ENCODE data around the gene BATF3.
"Not testable (repeated sequence)": the region's sequence is repeated elsewhere in the genome, so short reads cannot be mapped to it uniquely, and the experiment has no call there.

BATF3 gene

DNA sequence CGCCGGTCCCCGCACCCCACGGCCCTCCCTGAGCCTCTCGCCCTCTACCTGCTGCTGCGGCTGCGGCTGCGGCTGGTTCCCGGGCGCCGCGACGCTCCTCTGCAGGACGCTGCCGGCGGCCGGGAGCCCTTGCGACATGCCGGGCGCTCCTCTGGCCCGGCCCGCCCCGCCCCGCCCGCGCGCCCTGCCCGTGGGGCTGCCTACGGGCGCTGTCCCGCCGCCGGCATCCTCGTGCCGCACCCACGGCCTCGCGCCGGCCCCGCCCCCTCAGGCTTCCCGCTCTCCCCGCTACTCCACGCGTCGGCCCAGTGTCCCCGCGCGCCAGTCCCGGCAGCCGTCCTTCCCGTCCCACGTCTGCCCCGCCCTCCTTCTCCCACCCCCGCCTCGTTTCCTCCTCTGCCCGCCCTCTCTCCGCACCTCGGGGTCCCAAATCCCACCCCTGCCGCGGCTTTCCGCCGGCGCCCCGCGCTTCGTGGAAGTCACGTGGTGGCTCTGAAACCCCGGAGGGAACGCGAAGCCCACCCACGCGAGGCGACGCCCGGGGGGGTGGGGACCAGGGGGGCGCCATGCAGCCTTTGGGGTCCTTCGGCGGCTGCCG lies at the start of gene BATF3:
BATF3 (minus strand) TSS at position 216 of the 598 bp plus-strand sequence; CDS start at position 138, 78 bp downstream.
- no peak for FAIRE-seq

DNA sequence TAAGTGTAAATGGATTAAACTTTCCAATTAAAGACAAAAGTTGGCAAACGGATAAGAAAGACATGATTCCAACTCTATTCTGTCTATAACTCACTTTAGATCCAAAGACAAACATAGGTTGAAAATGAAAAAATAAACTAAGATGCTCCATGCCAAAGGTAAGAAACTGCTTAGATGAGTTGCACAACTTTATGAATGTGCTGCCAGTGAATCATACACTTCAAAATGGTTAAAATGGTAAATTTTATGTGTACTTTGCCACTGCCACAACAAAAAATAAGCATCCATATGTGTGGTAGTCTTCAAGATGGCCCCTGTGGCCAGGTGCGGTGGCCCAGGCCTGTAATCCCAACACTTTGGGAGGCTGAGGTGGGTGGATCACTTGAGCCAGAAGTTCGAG lies 46.9 kb upstream of the BATF3 start:
- no peak for FAIRE-seq

DNA sequence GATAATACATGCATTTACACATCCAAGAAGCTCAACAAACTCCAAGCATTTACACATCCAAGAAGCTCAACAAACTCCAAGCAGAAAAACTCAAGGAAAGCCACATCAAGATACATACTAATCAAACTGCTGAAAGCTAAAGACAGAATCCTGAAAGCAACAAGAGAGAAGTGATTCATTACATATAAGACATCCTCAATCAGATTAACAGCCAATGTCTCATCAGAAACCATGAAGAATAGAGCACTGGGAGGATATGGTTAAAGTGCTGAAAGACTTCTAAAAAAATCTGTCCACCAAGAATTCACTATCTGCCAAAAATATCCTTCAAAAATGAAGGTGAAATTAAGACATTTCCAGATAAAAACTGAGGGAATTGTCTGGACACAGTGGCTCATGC lies 45.7 kb upstream of the BATF3 start:
- FAIRE-seq, result no peak

- FAIRE-seq, result no peak
These were observed 44.3 kb upstream of the BATF3 start for GRCh38 chr1:212743901-212744475.

GRCh38 chr1:212738330-212738729 lies 38.7 kb upstream of the BATF3 start:
- FAIRE-seq, result no peak

GRCh38 chr1:212737559-212737958 lies 37.9 kb upstream of the BATF3 start:
- FAIRE-seq, result no peak

GRCh38 chr1:212733109-212733508 lies 33.5 kb upstream of the BATF3 start:
- FAIRE-seq, result no peak

DNA sequence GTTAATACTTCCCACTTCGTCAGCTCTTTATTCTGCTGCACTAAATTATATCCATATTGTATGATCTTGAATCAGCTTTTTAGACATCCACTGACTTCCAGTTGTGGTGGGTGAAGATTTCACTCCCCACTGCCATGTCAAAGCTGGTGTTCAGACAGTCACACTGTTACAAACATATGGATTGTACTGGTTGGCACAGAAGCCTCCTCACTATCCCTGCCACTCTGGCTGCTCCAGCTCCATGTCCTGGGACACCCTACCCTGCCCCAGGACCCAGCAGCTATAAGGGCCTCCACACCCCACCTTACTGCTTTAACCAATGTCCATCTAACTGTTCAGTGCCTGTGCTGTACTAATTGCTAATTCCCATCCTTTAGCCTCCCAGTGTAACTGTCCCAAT lies 32.0 kb upstream of the BATF3 start:
- FAIRE-seq, result no peak

GRCh38 chr1:212728606-212729005 lies 29.0 kb upstream of the BATF3 start:
- FAIRE-seq, result no peak

DNA sequence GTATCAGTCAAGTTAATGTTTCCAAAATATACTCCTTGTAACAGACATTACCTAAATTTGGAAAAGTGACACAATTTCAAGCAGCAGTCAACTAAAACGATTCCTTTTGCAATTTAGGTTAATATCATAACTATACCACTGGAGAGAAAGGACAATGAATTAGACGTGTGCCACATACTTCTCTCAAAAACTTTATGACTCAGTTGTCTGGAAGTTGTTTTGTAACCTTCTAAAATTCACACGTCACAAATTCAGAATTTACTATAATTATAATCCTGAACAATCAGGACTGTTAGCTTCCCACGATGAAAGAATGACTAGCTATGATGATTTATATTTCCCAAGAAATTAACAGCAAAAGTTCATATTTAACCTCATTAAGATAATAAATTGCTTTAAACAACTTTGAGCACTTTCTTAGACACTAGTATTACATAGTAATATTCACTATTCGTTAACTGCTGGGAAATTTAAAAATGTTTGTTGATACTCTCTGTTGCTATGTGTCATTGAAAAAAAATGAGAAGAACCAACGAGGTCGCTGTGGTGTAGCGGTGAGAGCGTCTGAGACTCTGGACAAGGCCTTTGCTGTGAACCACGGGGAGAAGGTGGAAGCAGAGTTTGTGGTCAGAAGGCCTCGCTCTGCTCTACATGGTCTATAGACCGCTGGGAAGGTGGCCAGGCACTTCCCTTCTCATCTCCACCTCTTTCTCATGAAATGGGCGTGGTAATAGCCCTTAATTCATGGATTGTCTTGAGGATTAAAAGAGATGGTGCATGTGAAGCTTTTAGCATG lies 27.9 kb upstream of the BATF3 start:
- FAIRE-seq, result no peak

GRCh38 chr1:212724679-212725078 lies 25.0 kb upstream of the BATF3 start:
- FAIRE-seq, result not testable (repeated sequence)

- no peak for FAIRE-seq
These were observed 22.8 kb upstream of the BATF3 start for GRCh38 chr1:212722270-212722957.

- no peak for FAIRE-seq
These were observed 22.0 kb upstream of the BATF3 start for GRCh38 chr1:212721388-212722247.

GRCh38 chr1:212719633-212720032 lies 20.0 kb upstream of the BATF3 start:
- FAIRE-seq, result no peak

DNA sequence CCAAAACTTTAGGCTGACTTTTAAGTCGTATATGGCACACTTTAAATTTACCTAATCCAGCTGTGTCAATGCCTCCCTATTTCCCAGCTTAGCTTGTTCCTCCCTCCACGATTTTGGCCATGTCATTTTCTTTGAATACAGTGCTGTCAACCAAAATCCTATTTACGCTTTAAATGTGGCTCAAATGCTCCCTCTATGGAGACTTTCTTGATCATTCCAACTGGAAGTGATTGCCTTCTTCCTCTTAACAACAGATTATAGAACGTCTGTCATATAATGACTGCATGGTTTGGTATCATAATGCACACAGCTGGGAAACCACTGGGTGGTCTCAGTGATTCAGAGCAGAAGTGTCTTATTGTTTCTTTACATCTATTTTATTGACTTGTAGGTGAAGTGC lies 18.9 kb upstream of the BATF3 start:
- FAIRE-seq, result no peak

DNA sequence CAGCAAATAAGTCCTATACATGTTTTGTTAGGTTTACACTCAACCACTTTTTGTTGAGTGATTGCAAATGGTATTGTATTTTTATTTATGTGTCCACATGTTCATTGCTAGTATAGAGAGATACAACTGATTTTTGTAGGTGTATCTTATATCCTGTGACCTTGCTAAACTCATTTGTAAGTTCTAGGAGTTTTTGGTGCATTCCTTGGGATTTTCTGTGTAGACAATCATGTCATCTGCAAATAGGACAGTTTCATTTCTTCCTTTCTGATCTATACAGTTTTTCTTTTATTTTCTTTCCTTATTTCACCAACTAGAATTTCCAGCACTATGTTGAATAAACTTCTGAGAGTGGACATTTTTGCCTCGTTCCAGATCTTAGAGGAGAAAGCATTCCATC lies 16.5 kb upstream of the BATF3 start:
- no peak for FAIRE-seq

DNA sequence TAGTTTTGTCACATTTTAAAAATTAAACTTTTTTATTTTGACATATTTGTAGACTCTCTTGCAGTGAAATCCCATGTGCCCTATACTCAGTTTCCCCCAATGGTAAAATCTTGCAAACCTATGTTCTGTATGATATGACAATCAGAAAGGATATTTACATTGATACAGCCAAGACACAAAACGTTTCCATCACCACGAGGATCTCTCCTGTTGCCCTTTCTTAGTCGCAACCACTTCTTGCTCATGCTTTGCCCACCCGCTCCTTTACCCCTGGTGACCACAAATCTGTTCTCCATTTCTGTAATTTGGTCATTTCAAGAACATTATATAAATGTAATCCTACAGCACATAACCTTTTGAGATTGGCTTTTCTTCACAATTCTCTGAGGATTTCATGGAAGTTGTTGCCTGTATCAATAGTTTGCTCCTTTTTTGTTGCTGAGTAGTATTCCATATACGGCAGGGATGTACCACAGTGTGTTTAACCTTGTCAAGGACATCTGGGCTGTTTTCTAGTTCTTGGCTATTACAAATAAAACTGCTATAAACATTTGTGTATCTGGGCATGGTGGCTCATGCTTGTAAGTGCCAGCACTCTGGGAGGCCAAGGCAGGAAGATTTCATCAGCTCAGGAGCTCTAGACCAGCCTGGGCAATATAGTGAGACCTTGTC lies 14.0 kb upstream of the BATF3 start:
- FAIRE-seq, result no peak

DNA sequence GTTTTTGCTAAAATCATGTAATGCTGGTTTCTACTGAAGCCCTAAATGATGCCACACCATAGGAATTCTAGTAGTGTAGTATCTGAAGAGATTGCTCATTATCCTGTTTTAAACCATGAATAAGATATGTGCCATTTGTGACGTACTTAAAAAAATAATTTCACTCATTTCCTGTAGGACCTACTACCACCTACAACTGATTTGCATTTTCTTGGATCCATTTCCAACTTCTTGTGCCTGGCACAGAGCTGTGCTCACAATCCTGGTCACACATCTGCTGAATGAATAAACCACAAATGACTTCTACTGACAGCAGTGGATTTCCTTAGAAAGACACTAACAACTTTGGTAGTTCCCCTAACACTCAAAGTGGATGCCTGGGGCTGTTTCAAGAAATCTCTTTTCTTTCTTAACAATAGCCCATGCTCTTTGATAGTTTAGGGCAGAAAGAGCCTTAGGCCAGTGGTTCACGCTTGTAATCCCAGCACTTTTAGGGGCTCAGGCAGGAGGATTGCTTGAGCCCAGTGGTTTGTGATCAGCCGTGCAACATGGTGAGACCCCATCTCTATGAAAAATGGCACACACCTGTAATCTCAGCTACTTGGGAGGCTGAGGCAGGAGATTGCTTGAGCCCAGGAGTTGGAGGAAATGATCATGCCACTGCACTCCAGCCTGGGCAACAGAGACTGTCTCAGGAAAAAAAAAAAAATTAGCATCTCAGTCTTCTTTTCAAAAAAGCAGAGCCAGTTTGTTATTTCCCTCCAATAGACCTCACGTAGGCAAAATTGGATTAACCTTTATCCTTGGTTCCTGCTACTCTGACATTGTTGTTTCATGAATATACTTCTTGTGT lies 13.0 kb upstream of the BATF3 start:
- FAIRE-seq, result no peak

GRCh38 chr1:212711974-212712373 lies 12.3 kb upstream of the BATF3 start:
- not testable (repeated sequence) for FAIRE-seq

GRCh38 chr1:212710566-212710965 lies 10.9 kb upstream of the BATF3 start:
- no peak for FAIRE-seq

GRCh38 chr1:212703991-212704564 lies 4.4 kb upstream of the BATF3 start:
- FAIRE-seq, result no peak
